Stimulated activated CD8-positive, alpha-beta memory T cell treated with anti-CD3 and anti-CD28 coated beads, Interleukin-2, amount 100 ng/mL, for 48 hours (primary cell): ENCODE data around the gene CBLC.

Source experiments
- DNase-seq, 2 donors: peaks; one replicate each; pipeline ENCODE4 v3.0.0-alpha.2; 2020; ENCODE audit warnings: low read depth in 2 of 2

Gene CBLC

DNA sequence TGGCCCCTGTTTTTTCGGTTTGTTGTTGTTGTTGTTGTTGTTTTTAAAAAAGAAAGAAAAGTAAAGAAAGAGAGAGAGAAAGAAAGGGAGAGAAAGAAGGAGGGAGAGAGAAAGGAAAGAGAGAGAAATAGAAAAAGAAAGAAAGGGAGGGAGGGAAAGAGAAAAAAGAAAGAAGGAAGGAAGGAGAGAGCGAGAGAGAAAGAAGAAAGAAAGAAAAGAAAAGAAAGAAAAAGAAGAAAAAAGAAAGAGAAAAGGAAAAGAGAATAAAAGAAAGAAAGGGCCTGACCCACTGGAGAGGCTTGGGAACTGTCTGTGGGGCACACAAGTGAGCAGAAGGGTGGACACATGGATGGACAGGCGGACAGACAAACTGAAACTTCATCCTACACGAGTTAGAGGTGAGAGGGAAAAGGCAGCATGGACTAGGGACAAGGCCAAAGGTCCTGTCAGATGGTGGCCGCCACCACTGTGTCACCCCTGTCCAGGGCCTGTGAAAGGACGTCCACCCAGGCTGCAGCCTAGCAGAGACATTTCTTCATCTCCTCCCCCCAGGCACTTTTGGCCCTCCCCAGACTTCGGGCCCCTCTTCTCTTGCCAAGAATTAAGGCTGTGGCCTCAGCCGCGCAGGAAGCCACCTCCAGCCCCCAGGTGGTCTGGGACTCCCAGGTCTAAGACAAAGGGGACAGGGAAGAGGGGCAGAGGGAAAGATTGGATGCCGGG is 22.1 kb downstream of the CBLC start:
- no peak for DNase-seq

DNA sequence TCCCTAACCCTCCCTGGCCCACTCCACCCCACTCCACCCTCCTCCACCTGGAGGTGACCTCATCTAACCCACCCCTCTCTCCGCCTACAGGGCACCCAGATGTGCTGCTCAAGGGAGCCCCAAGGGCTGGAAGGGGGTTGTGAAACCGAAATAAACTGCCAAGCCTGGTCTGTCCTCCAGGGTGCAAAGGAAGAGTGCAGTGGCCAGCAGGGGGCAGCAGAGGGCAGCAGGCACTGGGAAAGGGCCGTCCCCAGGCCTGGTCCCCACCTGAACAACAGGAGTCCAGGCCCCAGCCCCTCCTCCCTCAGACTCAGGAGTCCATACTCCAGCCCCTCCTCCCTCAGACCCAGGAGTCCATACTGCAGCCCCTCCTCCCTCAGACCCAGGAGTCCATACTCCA is 22.8 kb downstream of the CBLC start:
- DNase-seq, result peak; percentile 75 to 81

DNA sequence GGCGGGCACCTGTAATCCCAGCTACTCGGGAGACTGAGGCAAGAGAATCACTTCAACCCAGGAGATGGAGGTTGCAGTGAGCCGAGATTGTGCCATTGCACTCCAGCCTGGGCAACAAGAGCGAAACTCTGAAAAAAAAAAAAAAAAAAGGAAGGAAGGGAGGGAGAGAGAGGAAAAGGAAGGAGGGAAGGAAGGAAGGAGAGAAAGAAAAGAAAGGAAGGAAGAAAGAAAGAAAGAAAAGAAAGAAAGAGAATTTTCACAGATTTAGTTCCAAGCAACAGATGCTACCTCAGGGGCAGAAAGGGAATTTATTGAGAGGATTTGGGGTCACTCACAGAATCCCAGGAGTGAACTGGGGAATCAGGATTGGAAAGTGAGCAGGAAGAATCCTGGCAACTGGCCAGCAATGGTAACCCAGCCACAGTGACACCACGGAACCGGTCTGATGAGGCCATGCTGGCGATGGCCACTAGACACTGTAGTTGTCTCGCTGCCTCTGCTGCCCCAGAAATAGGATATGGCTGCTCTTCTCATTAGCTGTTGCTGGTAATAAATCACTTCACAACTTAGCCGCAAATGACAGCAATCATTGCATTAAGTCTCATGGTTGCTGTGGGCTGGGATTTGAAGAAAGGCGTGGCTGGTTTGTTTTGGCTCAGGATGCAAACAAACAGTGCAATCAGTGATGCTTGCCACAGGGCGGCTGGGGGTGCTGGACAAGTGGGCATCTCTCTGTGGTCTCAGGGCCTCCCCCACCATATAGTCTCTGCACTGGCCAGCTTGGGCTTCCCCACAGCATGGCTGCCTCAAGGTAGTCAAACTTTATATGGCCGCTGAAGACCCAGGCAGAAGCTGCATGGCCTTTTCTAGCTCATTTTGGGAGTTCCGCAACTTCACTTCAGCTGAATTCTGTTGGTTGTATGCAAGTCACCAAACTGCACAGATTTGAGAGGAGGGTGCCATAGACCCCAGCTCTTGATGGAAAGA is 26.0 kb downstream of the CBLC start:
- DNase-seq, result no peak

DNA sequence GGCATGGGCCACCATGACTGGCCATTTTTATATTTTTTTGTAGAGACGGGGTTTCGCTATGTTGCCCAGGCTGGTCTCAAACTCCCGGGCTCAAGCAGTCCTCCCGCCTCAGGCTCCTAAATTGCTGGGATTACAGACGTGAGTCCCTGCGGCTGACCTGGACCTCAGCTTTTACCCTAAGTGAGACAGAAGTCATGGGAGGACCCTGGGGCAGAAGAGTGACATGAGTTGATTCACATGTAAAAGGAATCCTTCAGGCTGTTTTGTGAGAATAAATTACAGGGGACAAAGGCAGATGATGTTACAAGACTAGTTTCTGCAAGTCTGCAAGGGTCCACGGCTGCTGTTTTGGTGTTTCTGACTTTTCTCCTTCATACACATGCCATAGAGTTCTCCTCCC is 28.6 kb downstream of the CBLC start:
- DNase-seq, result no peak

DNA sequence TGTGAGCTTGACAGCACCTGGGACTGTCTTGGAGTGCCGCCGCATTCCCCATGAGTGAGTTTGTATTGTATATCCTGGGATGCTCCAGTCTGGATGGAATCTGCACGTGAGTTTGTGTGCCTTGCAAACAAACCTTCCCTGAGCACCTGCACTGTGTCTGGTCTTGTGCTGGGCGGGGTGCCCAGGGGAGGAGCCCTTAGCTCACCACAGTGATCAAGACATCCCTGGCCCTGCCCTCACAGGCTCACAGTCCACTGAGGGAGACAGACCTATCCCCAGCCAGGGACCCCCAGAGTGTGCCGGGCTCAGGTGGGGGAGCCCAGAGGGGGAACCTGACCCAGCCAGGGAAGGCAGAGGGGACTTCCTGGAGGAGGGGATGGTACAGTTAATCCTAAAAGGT is 29.5 kb downstream of the CBLC start:
- DNase-seq, result no peak

DNA sequence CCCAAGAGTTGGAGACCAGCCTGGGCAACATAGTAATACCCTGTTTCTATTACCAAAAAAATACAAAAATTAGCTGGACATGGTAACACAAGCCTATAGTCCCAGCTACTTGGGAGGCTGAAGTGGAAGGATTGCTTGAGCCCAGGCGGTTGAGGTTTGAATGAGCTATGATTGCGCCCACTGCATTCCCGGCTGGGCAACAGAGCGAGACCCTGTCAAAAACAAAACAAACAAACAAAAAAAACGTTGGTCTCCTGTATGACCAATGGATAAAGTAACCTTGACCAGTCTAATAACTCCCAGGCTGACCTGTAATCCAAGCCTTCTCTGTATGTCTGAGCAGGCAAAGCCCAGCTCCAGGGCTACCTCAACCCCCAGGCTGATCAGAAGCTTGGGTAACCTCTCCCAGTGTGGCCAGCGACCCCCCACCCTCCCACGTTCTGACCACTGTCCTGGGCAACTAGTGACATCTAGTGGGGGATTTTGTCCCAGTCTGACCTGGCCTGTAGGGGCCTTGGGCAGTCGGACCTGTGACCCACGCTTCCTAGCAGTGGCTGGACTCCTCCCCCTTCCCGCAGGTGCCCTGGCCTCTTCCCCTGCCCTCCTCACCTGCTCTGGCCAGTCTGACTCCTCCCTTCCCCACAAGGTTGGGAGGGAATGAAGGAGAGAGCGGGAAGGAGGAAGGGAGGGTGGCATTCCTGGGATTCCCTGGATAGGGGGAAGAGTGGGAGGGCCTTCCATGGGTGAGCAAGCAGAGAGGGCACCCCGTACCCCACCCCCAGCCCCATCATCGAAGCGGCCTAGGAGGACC is 30.2 kb downstream of the CBLC start:
- no peak for DNase-seq

DNA sequence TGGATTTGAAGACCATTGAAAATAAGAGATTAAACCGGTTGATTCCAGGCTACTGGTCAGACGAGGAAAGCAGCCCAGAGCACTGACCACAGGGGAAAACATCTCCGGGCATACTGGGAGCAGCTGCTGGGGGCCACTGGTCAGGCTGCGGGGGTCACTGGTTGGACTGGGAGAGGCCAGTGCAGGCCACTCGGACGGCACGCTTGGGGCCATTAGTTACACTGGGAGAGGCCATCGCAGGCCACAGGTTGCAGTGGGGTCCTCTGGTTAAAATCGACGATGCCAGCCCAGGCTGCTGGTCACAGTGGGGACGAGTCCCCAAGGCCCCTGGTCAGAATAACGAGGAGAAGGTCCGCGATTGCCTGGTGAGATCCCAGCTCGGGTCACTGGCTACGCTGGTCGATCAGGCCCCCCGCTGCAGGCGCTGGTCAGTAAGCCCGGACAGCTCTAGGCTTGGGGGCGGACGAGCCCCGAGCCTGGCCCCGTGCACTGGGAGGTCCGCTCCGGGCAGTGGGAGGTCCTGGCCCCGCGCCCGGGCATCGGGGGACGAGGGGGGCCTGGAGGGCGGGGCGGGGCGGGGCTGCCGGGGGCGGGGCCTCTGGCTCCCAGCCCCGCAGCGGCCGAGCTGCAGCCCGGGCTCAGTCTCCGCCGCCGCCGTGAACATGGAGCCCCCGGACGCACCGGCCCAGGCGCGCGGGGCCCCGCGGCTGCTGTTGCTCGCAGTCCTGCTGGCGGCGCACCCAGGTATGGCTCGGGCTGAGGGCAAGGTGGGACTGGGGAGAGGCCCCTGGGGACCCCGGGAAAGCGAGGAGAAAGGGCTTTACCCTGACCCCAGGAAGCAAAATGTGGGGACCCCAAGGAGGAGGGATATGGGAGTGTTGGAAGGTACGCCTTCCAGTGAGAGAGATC is 31.0 kb downstream of the CBLC start, which contains the start of gene BCAM:
TSS of gene BCAM (plus strand) at position 641 of the 909 bp plus-strand sequence. CDS start at position 663, 22 bp downstream.
- no peak for DNase-seq

DNA sequence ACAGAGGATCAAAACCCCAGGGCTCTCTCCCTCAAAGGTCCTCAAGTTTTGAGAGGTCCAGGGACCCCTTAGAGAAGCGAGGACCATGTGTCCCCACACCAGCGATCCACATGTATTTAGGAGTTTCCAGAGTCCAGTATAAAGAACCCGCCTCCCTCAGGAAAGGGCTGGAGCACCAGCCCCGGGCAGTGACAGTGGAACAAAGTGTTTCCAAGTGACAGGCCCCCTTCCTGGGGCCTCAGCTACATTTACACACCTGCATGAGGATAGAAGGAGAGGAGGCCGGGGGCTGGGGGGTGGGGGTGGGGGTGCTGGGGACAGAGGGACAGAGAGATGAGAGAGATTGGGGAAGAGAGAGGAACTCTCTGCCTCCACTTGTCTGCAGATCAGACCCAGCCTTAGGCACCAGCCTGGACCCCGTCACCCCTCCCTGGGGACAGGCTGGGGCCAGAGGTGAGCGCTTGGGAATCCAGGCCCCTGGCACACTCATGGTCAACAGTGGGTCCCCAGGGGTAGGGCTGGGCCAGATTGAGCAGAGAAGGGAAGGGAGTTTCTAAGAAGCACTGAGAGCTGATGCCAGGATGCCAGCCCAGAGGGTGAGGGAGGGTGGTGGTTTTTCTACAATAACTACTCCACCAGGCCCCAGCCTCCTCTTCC is 32.0 kb downstream of the CBLC start:
- no peak for DNase-seq

DNA sequence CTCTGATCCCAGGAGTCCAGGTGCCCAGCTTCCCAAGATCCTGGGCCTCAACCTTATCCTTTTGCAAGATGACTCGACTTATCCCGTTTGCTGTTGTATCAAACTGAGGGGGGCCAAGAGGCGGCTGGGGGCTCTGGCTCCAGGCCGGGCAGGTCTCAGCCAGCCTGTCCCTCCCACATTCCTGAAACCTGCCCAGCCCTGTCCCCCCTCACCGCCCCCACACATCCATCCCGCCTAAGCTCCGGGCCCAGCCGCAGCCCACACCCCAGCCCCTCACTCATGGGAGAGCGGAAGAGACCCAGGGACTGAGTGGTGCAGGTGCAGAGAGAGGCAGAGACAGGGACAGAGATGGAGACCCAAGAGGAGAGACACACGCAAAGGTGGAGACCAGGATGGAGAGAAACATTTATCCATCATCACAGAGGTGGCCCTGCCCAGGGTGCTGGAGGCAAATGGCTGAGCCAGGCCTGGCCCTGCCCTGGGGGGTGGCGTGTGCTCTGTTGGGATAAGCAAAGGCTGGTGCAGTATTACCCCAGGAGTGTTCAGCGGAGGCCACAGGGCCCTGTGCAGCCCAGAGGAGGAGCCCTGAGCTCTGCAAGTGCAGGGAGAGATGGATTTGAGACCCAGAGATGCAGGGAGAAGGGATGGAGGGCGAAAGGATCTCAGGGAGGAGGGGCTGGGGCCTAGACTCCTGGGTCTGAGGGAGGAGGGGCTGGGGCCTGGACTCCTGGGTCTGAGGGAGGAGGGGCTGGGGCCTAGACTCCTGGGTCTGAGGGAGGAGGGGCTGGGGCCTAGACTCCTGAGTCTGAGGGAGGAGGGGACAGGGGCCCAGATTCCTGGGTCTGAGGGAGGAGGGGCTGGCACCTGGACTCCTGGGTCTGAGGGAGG is 32.8 kb downstream of the CBLC start:
- DNase-seq, result no peak

DNA sequence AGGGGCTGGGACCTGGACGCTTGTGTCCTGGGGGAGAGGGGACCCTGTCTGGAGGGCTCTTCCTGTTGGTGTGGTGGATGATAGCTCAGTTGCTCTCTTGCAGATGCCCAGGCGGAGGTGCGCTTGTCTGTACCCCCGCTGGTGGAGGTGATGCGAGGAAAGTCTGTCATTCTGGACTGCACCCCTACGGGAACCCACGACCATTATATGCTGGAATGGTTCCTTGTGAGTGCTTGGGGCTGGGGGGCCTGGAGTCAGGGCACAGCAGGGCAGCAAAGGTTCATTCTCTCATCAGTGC is 33.4 kb downstream of the CBLC start:
- no peak for DNase-seq

DNA sequence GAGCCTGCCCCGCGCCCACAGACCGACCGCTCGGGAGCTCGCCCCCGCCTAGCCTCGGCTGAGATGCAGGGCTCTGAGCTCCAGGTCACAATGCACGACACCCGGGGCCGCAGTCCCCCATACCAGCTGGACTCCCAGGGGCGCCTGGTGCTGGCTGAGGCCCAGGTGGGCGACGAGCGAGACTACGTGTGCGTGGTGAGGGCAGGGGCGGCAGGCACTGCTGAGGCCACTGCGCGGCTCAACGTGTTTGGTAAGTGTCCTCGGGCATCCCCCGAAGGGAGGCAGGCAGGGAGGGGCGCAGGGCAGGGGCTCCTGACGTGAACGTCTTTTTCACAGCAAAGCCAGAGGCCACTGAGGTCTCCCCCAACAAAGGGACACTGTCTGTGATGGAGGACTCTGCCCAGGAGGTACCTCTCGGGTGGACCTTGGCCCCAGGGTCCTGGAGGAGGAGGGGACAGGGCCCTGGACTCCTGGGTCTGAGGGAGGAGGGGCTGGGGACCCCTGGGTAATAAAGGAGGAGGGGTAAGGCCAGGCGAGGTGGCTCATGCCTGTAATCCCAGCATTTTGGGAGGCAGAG is 34.5 kb downstream of the CBLC start:
- DNase-seq, result no peak

DNA sequence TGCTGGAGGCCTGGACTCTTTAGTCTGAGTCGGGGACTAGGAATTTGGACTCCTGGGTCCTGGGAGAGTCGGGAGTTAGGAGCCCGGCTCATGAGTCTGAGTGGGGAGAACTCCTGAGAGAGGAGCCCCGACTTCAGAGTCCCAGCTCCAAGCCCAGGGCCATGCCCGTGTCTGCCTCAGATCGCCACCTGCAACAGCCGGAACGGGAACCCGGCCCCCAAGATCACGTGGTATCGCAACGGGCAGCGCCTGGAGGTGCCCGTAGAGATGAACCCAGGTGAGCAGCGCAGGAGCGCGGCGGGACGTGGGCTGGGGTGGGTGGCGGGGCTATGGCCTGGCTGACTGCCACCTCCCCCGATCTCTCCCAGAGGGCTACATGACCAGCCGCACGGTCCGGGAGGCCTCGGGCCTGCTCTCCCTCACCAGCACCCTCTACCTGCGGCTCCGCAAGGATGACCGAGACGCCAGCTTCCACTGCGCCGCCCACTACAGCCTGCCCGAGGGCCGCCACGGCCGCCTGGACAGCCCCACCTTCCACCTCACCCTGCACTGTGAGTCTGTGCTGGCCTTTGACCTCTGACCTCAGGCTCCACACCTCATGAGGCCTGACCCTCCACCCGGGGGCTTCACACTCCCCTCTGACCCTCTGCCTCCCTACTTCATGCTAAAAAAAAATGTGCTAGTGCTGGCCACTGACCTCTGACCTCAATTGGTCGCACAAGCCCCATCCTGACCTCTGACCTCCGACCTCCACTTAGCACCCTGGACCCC is 35.6 kb downstream of the CBLC start:
- no peak for DNase-seq

DNA sequence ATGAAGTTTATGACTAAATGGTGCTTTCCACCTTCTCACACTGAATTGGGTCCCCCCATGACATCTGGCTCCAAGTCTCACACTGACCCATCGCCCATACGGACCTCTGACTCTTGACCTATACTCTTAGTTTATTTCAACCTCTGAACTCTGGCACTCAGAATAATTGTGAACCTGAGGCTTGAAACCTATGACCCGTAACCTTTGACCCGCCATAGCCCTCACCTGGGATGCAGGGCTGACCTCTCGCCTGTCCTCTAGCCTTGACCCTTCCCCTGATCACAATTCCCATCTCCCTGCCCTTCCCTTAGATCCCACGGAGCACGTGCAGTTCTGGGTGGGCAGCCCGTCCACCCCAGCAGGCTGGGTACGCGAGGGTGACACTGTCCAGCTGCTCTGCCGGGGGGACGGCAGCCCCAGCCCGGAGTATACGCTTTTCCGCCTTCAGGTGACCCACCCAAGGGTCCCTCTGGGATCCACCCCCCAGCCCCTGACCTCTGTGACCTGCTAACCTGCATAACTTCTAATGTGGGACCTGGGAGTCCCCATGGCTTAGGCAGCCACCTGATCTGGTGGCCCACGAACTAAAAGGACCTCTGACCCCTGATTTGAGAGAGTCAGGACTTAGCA is 36.3 kb downstream of the CBLC start:
- no peak for DNase-seq

DNA sequence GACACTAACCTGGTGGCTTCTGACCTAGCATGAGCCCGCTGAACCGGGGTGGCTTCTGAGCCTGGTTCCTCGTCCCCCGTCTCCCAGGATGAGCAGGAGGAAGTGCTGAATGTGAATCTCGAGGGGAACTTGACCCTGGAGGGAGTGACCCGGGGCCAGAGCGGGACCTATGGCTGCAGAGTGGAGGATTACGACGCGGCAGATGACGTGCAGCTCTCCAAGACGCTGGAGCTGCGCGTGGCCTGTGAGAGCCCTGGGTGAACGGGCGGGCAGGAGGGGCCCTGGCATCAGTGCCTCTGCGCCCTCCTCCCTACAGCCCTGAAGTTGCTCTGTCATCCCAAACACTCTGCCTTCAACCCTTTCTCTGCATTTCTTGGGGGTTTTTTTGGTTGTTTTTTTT is 36.8 kb downstream of the CBLC start:
- no peak for DNase-seq

DNA sequence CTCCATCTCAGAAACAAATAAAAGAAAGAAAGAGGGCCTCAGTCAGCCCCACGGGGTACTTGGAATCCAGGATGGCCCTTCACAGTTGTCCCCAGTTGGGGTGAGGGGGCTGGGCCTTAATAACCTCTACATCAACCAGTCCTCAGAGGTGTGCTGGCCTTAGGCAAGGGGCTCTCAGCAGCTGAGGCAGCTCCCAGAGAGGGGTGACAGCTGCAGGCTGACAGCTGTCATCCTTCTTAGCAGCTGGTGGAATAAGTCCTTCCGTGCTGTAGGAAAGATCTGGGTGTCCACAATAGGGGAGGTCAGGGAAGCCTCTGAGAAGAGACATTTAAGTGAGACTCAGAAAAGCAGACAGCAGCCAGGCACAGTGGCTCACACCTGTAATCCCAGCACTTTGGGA is 38.6 kb downstream of the CBLC start:
- no peak for DNase-seq

DNA sequence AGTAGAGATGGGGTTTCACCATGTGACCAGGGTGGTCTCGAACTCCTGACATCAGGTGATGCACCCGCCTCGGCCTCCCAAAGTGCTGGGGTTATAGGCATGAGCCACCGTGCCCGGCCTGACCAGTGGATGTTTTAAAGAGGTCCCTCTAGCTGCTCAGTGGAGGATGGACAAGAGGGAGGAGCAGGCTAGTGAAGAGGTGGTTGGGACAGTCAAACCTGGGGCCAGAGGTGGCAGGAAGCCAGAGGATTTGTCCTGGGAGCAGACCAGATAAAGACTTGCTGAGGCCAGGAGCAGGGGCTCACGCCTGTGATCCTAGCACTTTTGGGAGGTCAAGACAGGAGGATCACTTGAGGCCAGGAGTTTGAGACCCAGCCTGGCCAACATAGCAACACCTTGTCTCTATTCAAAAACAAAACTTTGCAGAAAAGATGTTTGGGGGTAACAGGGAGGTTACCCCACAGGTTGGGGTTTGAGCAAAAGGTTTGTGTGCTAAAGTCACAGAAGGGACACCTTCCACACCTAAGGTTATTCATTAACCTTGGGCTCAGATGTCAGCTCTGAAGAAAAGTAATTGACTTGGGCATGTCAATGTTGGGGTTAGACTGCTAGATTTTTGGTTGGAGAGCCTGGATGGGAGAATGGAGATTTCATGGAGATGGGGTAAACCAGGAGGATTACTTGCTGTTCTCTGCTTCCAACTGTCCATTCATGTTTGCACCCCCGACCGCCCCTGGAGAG is 40.2 kb downstream of the CBLC start:
- DNase-seq, result no peak

DNA sequence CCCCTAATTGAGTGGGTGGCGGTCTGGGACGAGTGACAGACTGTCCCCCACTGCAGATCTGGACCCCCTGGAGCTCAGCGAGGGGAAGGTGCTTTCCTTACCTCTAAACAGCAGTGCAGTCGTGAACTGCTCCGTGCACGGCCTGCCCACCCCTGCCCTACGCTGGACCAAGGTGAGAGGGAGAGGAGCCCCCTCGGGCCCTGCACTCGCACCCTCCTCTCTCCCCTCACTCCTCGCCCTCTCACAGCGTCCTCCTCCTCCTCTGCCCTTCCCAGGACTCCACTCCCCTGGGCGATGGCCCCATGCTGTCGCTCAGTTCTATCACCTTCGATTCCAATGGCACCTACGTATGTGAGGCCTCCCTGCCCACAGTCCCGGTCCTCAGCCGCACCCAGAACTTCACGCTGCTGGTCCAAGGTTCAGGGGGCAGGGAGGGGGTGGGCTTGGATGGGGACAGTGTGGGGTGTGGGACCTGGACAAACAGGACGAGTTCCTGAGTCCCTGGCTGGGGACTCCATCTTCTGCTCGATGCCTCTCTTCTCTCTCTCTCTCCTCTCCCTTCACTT is 40.9 kb downstream of the CBLC start:
- DNase-seq, result no peak
